Right atrium auricular region (tissue), 2 donors: ENCODE data around the gene ACAP2. TPM values are rescaled to one million over a fixed set of nuclear protein-coding genes. Genes with fewer than 3 reads are reported as not detected.

ENCODE experiments used
- DNase-seq: peaks from one replicate; pipeline ENCODE4 v3.0.0-alpha.2; 2019; ENCODE audit warnings: low spot score
- H3K27ac ChIP-seq, 2 donors: fragments of 200-600 bp; sonication (generic); 1 replicate in 1 of 2; 2 replicates in 1 of 2; pipeline ENCODE4 v1.5.1; 2016 to 2019
- H3K27me3 ChIP-seq, 2 donors: fragments of 200-600 bp; sonication (generic); one replicate each; pipeline versions ENCODE4 v1.5.1 to v1.6.0; 2017 to 2019
- H3K36me3 ChIP-seq: fragments of 200-600 bp; sonication (generic); one replicate; pipeline ENCODE4 v1.5.1; 2016
- H3K4me1 ChIP-seq, 2 donors: fragments of 200-600 bp; sonication (generic); one replicate each; pipeline versions ENCODE4 v1.5.1 to v1.6.0; 2017 to 2019
- H3K4me3 ChIP-seq, 2 donors: fragments of 200-600 bp; sonication (generic); 1 replicate in 1 of 2; 2 replicates in 1 of 2; pipeline ENCODE4 v1.5.1; 2017 to 2019; ENCODE audit warnings: mild to moderate bottlenecking in 1 of 2, moderate library complexity in 1 of 2
- H3K9me3 ChIP-seq, 2 donors: fragments of 200-600 bp; sonication (generic); one replicate each; pipeline ENCODE4 v1.5.1; 2019
- total RNA-seq, 2 donors: library from RNA; depleted of rRNA; stranded (reverse); fragments of >200 nt; gene quantifications; one replicate each; pipeline ENCODE4 v1.1.0, GENCODE V29; 2016
- TF ChIP-seq, protein P1 (sequence below), 2 donors: fragments of 200-600 bp; sonication (generic); IDR thresholded peaks; one replicate each; pipeline ENCODE4 v1.5.1; 2019; ENCODE audit warnings: antibody characterized with exemption in 2 of 2

ACAP2 gene
- total RNA-seq, 2 donors from 2014 or later, result 17.8 to 18.9 TPM

DNA sequence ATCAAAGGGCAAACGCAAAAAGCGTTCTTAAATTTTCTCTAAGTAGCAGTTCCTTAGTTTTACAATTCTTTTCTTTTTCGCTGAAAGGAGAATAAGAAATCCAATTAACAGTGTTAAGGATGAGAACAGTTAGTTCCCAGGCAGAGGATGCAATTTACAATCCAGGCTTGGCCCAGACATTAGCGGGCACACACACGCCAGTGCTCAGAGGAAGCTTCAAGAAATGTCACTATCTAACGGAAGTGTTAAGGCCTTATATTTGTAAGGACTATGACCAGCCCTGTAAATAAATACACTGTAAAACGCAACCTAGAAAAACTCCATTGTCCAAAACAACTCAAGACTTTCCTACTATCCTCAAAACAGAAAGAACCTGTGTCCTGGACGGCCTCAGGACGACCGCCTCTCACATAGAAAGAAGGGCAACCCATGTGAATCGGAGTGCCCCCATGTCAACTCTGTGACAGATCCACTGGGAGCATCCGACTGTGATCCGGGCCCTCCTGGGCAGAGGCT is 1.3 kb downstream of the ACAP2 start:
- H3K4me1 ChIP-seq, result peaks cover 0 to 26% of the 10 kb centered on the region in 2 donors
- TF ChIP-seq, protein P1, sequence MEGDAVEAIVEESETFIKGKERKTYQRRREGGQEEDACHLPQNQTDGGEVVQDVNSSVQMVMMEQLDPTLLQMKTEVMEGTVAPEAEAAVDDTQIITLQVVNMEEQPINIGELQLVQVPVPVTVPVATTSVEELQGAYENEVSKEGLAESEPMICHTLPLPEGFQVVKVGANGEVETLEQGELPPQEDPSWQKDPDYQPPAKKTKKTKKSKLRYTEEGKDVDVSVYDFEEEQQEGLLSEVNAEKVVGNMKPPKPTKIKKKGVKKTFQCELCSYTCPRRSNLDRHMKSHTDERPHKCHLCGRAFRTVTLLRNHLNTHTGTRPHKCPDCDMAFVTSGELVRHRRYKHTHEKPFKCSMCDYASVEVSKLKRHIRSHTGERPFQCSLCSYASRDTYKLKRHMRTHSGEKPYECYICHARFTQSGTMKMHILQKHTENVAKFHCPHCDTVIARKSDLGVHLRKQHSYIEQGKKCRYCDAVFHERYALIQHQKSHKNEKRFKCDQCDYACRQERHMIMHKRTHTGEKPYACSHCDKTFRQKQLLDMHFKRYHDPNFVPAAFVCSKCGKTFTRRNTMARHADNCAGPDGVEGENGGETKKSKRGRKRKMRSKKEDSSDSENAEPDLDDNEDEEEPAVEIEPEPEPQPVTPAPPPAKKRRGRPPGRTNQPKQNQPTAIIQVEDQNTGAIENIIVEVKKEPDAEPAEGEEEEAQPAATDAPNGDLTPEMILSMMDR (IDR thresholded peaks at IDR 0.05), result no peak
- no peaks in the 10 kb centered on the region for H3K9me3 ChIP-seq
- peak overlapping the region; percentile 88 to 100 for H3K4me3 ChIP-seq
- no peaks in the 10 kb centered on the region for H3K27me3 ChIP-seq
- peak; percentile 70 for DNase-seq
- peak overlapping the region; percentile 97 for H3K27ac ChIP-seq
- H3K36me3 ChIP-seq, result no peaks in the 10 kb centered on the region

DNA sequence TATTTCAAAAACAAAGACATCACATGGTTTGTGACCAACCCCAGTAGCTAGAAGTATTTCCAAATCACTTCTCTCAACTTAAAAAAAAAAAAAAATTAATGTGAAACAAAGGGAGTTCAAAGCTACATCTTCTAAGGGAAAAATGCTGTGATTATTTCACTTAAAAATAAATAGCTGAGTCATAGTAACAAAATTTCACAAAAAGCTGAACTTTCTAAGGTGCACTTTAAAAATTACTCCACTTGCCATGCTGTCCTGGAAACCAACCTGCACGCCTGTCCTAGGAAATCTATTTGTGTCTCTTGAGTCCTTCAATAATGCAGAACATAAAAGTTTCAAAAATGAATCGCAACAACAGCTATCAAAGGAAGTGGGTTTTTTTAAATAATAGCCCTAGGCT is 1.8 kb downstream of the ACAP2 start:
- Histone ChIP-seq H3K9me3 (no peaks in the 10 kb centered on the region), H3K36me3 (no peaks in the 10 kb centered on the region), H3K4me3 (peak overlapping the region; percentile 88 to 100), H3K27me3 (no peaks in the 10 kb centered on the region), H3K4me1 (peaks cover 0 to 26% of the 10 kb centered on the region in 2 donors), H3K27ac (peak overlapping the region; percentile 97)
- TF ChIP-seq, protein P1 (IDR thresholded peaks at IDR 0.05), result no peak
- no peak for DNase-seq

DNA sequence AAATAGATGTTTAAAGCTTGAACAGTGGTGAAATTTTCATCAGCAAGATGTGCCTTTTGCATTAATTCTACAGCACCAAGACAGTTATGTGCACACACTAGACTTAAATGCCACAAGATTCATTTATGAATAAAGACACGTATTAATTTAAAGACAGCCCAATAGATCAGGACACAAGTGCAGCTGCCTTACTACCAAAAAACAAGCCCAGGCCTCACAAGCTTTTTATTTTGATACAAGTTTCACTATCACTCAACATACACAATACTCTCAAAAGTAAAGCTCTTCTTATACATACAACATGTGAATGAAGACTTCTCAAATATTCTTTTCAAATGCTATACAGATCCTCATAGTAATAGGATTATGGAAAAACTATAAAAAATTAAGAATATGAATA is 2.4 kb downstream of the ACAP2 start:
- Histone ChIP-seq H3K36me3 (no peaks in the 10 kb centered on the region), H3K27ac (no peak overlapping the region), H3K27me3 (no peaks in the 10 kb centered on the region), H3K4me3 (no peak overlapping the region), H3K4me1 (peaks cover 0 to 26% of the 10 kb centered on the region in 2 donors), H3K9me3 (no peaks in the 10 kb centered on the region)
- no peak for DNase-seq
- TF ChIP-seq, protein P1 (IDR thresholded peaks at IDR 0.05), result no peak

DNA sequence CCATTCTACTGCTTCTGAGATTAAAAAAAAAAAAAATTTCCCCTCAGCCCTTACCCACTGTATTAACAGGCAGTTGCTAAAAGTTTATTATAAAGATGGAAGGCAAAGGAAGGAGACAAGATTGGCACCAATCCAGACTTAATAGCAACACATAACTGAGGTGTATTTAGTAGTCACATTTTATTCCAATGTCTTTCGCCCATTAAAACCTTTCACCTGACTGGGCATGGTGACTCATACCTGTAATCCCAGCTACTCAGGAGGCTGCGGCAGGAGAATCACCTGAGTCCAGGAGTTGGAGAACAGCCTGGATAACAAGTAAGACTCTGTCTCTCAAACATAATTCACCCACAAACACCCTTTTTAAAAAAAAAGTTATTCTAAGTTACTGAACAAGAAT is 4.4 kb downstream of the ACAP2 start:
- DNase-seq, result no peak
- no peaks in the 10 kb centered on the region for H3K27me3 ChIP-seq
- no peak overlapping the region for H3K4me3 ChIP-seq
- H3K4me1 ChIP-seq, result peaks cover 0 to 20% of the 10 kb centered on the region in 2 donors
- TF ChIP-seq, protein P1 (IDR thresholded peaks at IDR 0.05), result no peak
- H3K9me3 ChIP-seq, result no peaks in the 10 kb centered on the region
- no peaks in the 10 kb centered on the region for H3K36me3 ChIP-seq
- H3K27ac ChIP-seq, result no peak overlapping the region

DNA sequence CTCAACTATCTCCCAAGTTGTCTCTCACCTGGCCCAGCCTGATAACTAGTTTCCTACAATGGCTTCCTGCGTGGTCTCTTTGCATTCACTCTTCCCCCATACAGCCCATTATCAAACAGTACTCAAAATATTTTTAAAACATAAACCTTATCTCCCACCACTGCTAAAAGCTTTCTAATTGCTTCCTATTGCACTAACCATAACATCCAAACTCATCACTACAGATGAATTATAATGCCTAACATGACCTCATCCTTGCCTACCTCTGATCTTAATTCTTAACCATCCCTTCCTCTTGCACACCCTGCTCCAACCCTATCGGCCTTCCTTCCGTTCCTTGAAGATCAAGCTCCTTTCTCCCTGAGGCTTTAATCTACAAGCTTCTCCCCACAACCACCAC is 17.0 kb downstream of the ACAP2 start:
- no peak overlapping the region for H3K27ac ChIP-seq
- no peaks in the 10 kb centered on the region for H3K36me3 ChIP-seq
- H3K27me3 ChIP-seq, result no peaks in the 10 kb centered on the region
- peaks cover 0 to 4% of the 10 kb centered on the region in 2 donors for H3K4me1 ChIP-seq
- DNase-seq, result no peak
- TF ChIP-seq, protein P1 (IDR thresholded peaks at IDR 0.05), result no peak
- H3K4me3 ChIP-seq, result no peak overlapping the region
- no peaks in the 10 kb centered on the region for H3K9me3 ChIP-seq

DNA sequence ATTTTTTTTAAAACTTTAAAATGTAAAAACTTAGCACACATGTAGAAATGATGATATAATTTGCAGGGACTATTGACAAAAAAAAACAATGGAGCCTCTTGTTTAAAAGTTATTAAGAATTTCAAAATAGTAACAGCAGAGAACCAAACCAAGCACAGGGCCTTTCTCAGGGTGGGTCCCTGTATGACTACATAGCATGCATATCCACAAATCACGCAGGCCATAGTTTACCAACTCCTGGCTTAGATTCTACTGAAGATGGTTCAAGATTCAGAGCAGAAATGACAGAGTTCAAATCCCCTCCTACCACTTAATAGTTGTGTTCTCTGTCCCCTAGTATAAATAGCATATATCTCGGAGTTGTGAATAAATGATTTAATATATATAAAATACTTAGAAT is 19.0 kb downstream of the ACAP2 start:
- Histone ChIP-seq H3K9me3 (no peaks in the 10 kb centered on the region), H3K36me3 (no peaks in the 10 kb centered on the region), H3K27ac (no peak overlapping the region), H3K4me3 (no peak overlapping the region), H3K4me1 (peaks cover 0 to 4% of the 10 kb centered on the region in 2 donors), H3K27me3 (no peaks in the 10 kb centered on the region)
- TF ChIP-seq, protein P1 (IDR thresholded peaks at IDR 0.05), result no peak
- DNase-seq, result no peak
